H9 (cell line): ENCODE measurements around the gene TBCEL. TPM values are rescaled to one million over a fixed set of nuclear protein-coding genes. Genes with fewer than 3 reads are reported as not detected.

Experiments used
- DNase-seq: peaks from one replicate; pipeline ENCODE4 v3.0.0-alpha.2; 2017
- H2AFZ ChIP-seq: one replicate; pipeline ENCODE4 v1.6.1; 2013; ENCODE audit warnings: mild to moderate bottlenecking, low read length, control low read depth, moderate library complexity
- H2AK5ac ChIP-seq: 2 replicates; pipeline ENCODE4 v1.6.1; 2013; ENCODE audit warnings: low read length, control low read depth, mixed read lengths; ENCODE audit not compliant: insufficient read length
- H2BK120ac ChIP-seq: one replicate; pipeline ENCODE4 v1.6.1; 2013; ENCODE audit warnings: low read depth, mild to moderate bottlenecking, low read length, control low read depth, inconsistent platforms; ENCODE audit not compliant: poor library complexity, severe bottlenecking
- H2BK12ac ChIP-seq: 2 replicates; pipeline ENCODE4 v1.6.1; 2013; ENCODE audit warnings: low read length, control low read depth, mixed read lengths, low read depth; ENCODE audit not compliant: insufficient read length
- H2BK15ac ChIP-seq: 2 replicates; pipeline ENCODE4 v1.6.1; 2013; ENCODE audit warnings: low read depth, low read length, control low read depth
- H2BK20ac ChIP-seq: one replicate; pipeline ENCODE4 v1.6.1; 2013; ENCODE audit warnings: low read depth, mild to moderate bottlenecking, low read length, control low read depth, inconsistent platforms; ENCODE audit not compliant: poor library complexity, severe bottlenecking
- H2BK5ac ChIP-seq: 2 replicates; pipeline ENCODE4 v1.6.1; 2013; ENCODE audit warnings: low read length, control low read depth, mixed read lengths; ENCODE audit not compliant: insufficient read length
- H3K14ac ChIP-seq: 2 replicates; pipeline ENCODE4 v1.6.1; 2013; ENCODE audit warnings: low read length, control low read depth; ENCODE audit not compliant: insufficient read depth
- H3K18ac ChIP-seq: 2 replicates; pipeline ENCODE4 v1.6.1; 2013; ENCODE audit warnings: low read depth, mild to moderate bottlenecking, mixed read lengths, low read length, control low read depth; ENCODE audit not compliant: insufficient read length
- H3K23ac ChIP-seq: 2 replicates; pipeline ENCODE4 v1.6.1; 2013; ENCODE audit warnings: low read length, control low read depth, mixed read lengths, low read depth; ENCODE audit not compliant: insufficient read length
- H3K23me2 ChIP-seq: 2 replicates; pipeline ENCODE4 v1.6.1; 2013; ENCODE audit warnings: low read depth, mild to moderate bottlenecking, mixed read lengths, low read length, control low read depth; ENCODE audit not compliant: insufficient read length, poor library complexity, severe bottlenecking
- H3K27ac ChIP-seq: 2 replicates; pipeline ENCODE4 v1.5.1; 2013; ENCODE audit warnings: low read length, control low read depth, mixed read lengths, low read depth; ENCODE audit not compliant: insufficient read length
- H3K27me3 ChIP-seq: 2 replicates; pipeline ENCODE4 v1.6.1; 2013; ENCODE audit warnings: low read length, control low read depth, inconsistent platforms; ENCODE audit not compliant: insufficient read depth
- H3K4ac ChIP-seq: 2 replicates; pipeline ENCODE4 v1.6.1; 2013; ENCODE audit warnings: low read depth, mild to moderate bottlenecking, control low read depth, inconsistent platforms, low read length, moderate library complexity
- H3K4me1 ChIP-seq: 2 replicates; pipeline ENCODE4 v1.6.1; 2013; ENCODE audit warnings: low read length, control low read depth, inconsistent platforms; ENCODE audit not compliant: insufficient read depth
- H3K4me2 ChIP-seq: 2 replicates; pipeline ENCODE4 v1.6.1; 2013; ENCODE audit warnings: low read length, control low read depth, mixed read lengths; ENCODE audit not compliant: insufficient read length, insufficient read depth
- H3K56ac ChIP-seq: 2 replicates; pipeline ENCODE4 v1.6.1; 2013; ENCODE audit warnings: low read depth, mild to moderate bottlenecking, mixed read lengths, low read length, control low read depth; ENCODE audit not compliant: insufficient read length
- H3K79me1 ChIP-seq: 2 replicates; pipeline ENCODE4 v1.6.1; 2013; ENCODE audit warnings: low read depth, mild to moderate bottlenecking, moderate library complexity, low read length, control low read depth, inconsistent platforms; ENCODE audit not compliant: insufficient read depth, poor library complexity, severe bottlenecking
- H3K79me2 ChIP-seq: 2 replicates; pipeline ENCODE4 v1.6.1; 2013; ENCODE audit warnings: low read length, control low read depth, inconsistent platforms; ENCODE audit not compliant: insufficient read depth
- H3K9ac ChIP-seq: 2 replicates; pipeline ENCODE4 v1.6.1; 2013; ENCODE audit warnings: low read length, control low read depth, mixed read lengths; ENCODE audit not compliant: insufficient read length; ENCODE audit errors: extremely low read depth
- H3K9me3 ChIP-seq: one replicate; pipeline ENCODE4 v1.6.1; 2013; ENCODE audit warnings: low read depth, low read length, inconsistent platforms; ENCODE audit not compliant: control insufficient read depth
- H3T11ph ChIP-seq: one replicate; pipeline ENCODE4 v1.6.1; 2013; ENCODE audit warnings: mild to moderate bottlenecking, low read length, control low read depth, inconsistent platforms
- H4K20me1 ChIP-seq: one replicate; pipeline ENCODE4 v1.6.1; 2013; ENCODE audit not compliant: control insufficient read depth, insufficient read length, insufficient read depth
- H4K5ac ChIP-seq: 2 replicates; pipeline ENCODE4 v1.6.1; 2013; ENCODE audit warnings: low read depth, mild to moderate bottlenecking, mixed read lengths, low read length, control low read depth; ENCODE audit not compliant: insufficient read length
- H4K8ac ChIP-seq: replicated peaks from 2 replicates; pipeline ENCODE4 v1.6.1; 2013; ENCODE audit warnings: low read length, control low read depth, mixed read lengths, low read depth; ENCODE audit not compliant: insufficient read length
- H4K91ac ChIP-seq: 2 replicates; pipeline ENCODE4 v1.6.1; 2013; ENCODE audit warnings: low read depth, mild to moderate bottlenecking, moderate library complexity, mixed read lengths, low read length, control low read depth; ENCODE audit not compliant: insufficient read length
- H3K27ac Mint-ChIP-seq, 3 experiments: 2 replicates in 2 of 3; 3 replicates in 1 of 3; pipeline ENCODE4 v1.8.0; 2020 to 2021; ENCODE audit warnings: mixed read lengths in 3 of 3, mild to moderate bottlenecking in 1 of 3, moderate library complexity in 1 of 3
- H3K27me3 Mint-ChIP-seq: 2 replicates; pipeline ENCODE4 v1.8.0; 2021; ENCODE audit warnings: low read depth, mild to moderate bottlenecking, moderate library complexity, mixed read lengths
- H3K36me3 Mint-ChIP-seq, 3 experiments: 2 replicates in 2 of 3; 3 replicates in 1 of 3; pipeline ENCODE4 v1.8.0; 2020 to 2021; ENCODE audit warnings: low read depth in 3 of 3, mixed read lengths in 3 of 3; ENCODE audit not compliant: insufficient read depth in 1 of 3
- H3K4me1 Mint-ChIP-seq, 2 experiments: 2 replicates each; pipeline ENCODE4 v1.8.0; 2020; ENCODE audit warnings: mixed read lengths in 2 of 2
- H3K4me3 Mint-ChIP-seq, 2 experiments: 2 replicates in 1 of 2; 3 replicates in 1 of 2; pipeline ENCODE4 v1.8.0; 2020 to 2021; ENCODE audit warnings: mild to moderate bottlenecking in 2 of 2, mixed read lengths in 2 of 2, moderate library complexity in 1 of 2
- H3K9me3 Mint-ChIP-seq, 2 experiments: 2 replicates in 1 of 2; 3 replicates in 1 of 2; pipeline ENCODE4 v1.8.0; 2020; ENCODE audit warnings: mild to moderate bottlenecking in 2 of 2, mixed read lengths in 2 of 2, moderate library complexity in 1 of 2
- CTCF ChIP-seq: fragments of 200-600 bp; sonication (generic); conservative IDR thresholded peaks from 3 replicates; pipeline ENCODE4 v1.8.0; 2021; ENCODE audit warnings: antibody characterized with exemption, mild to moderate bottlenecking
- WGBS: extraction: QIAGEN DNeasy Blood & Tissue Kit; methylation state at CpG from one replicate; pipeline ENCODE4 v1.1.7; 2013; ENCODE audit warnings: missing lambda C conversion rate, low lambda C conversion rate, mixed read lengths; ENCODE audit not compliant: insufficient read length; ENCODE audit errors: extremely low coverage; 5-methylcytosine and 5-hydroxymethylcytosine counted together
- total RNA-seq: library from RNA; stranded (reverse); gene quantifications from 2 replicates; pipeline ENCODE4 v1.2.1, GENCODE V29; 2021

Gene TBCEL
- total RNA-seq, 1 experiment from 2014 or later, result 17.3 TPM

GRCh38 chr11:121067453-121067852 is 43.6 kb downstream of the TBCEL start:
- peaks cover 28 to 44% (median 36%) of the 10 kb centered on the region in 3 experiments for H3K36me3 Mint-ChIP-seq
- no CpG with 5 or more reads among the region's 2 CpGs for WGBS

More at GRCh38 chr11:121067453-121067852, 43.6 kb downstream of the TBCEL start:
- H3K27ac ChIP-seq, result no peak overlapping the region
- H3K14ac ChIP-seq, result no peak overlapping the region
- H3T11ph ChIP-seq, result no peak overlapping the region
- H3K56ac ChIP-seq, result no peak overlapping the region
- no peak overlapping the region for H4K8ac ChIP-seq
- H2BK5ac ChIP-seq, result no peak overlapping the region
- no peak overlapping the region for H3K4ac ChIP-seq
- Mint-ChIP-seq H3K4me3 (no peak overlapping the region), H3K9me3 (no peaks in the 10 kb centered on the region; a peak in 1 of 5 replicates), H3K27me3 (no peaks in the 10 kb centered on the region), H3K4me1 (peaks cover 15 to 16% of the 10 kb centered on the region in 2 experiments), H3K27ac (no peak overlapping the region)
- no peak overlapping the region for H4K5ac ChIP-seq
- H4K20me1 ChIP-seq, result no peaks in the 10 kb centered on the region
- no peak overlapping the region for H2BK20ac ChIP-seq
- no peak overlapping the region for H2BK12ac ChIP-seq
- no peak overlapping the region for H3K23ac ChIP-seq
- no peak overlapping the region for H3K4me2 ChIP-seq
- no peak for DNase-seq
- H2AFZ ChIP-seq, result no peak overlapping the region
- H3K18ac ChIP-seq, result no peak overlapping the region
- no peak overlapping the region for H2BK15ac ChIP-seq
- H2BK120ac ChIP-seq, result no peak overlapping the region
- no peak overlapping the region for H4K91ac ChIP-seq
- H2AK5ac ChIP-seq, result no peak overlapping the region
- H3K23me2 ChIP-seq, result no peaks in the 10 kb centered on the region
- H3K4me1 ChIP-seq, result no peaks in the 10 kb centered on the region
- no peak overlapping the region for H3K9ac ChIP-seq
- no peaks in the 10 kb centered on the region for H3K27me3 ChIP-seq
- no peak for TF ChIP-seq CTCF
- H3K79me1 ChIP-seq, result no peaks in the 10 kb centered on the region
- no peaks in the 10 kb centered on the region for H3K9me3 ChIP-seq
- no peaks in the 10 kb centered on the region for H3K79me2 ChIP-seq
